Keratinocyte (primary cell): ENCODE measurements around the gene SLC37A3. TPM values are rescaled to one million over a fixed set of nuclear protein-coding genes. Genes with fewer than 3 reads are reported as not detected.

Source experiments
- DNase-seq: peaks from one replicate; pipeline ENCODE4 v3.0.0-alpha.2; 2011; ENCODE audit warnings: low read depth, missing footprints, low spot score
- FAIRE-seq: peaks from 2 replicates; lab custom pipeline; 2011; peaks lifted over from hg19 to GRCh38; lab: Jason Lieb, UNC
- H2AFZ ChIP-seq: 2 replicates; pipeline ENCODE4 v1.6.0; 2012; ENCODE audit warnings: low read length, control low read depth, inconsistent platforms; ENCODE audit not compliant: control insufficient read depth
- H3K27ac ChIP-seq: 2 replicates; pipeline ENCODE4 v1.5.1; 2011; ENCODE audit warnings: low read length; ENCODE audit not compliant: control insufficient read depth, insufficient read depth
- H3K27me3 ChIP-seq: 3 replicates; pipeline ENCODE4 v1.6.0; 2011; ENCODE audit warnings: low read length; ENCODE audit not compliant: control insufficient read depth, insufficient read depth; ENCODE audit errors: extremely low read depth
- H3K36me3 ChIP-seq, 2 experiments: 2 replicates in 1 of 2; 3 replicates in 1 of 2; pipeline ENCODE4 v1.5.1; 2011; ENCODE audit warnings: low read length in 2 of 2, mild to moderate bottlenecking in 1 of 2; ENCODE audit not compliant: control insufficient read depth in 2 of 2, insufficient read depth in 2 of 2; ENCODE audit errors: extremely low read depth in 1 of 2
- H3K4me1 ChIP-seq: 3 replicates; pipeline ENCODE4 v1.5.1; 2011; ENCODE audit warnings: low read length; ENCODE audit not compliant: control insufficient read depth, insufficient read depth; ENCODE audit errors: extremely low read depth
- H3K4me2 ChIP-seq: 3 replicates; pipeline ENCODE4 v1.6.0; 2011; ENCODE audit warnings: low read depth, low read length; ENCODE audit not compliant: control insufficient read depth, insufficient read depth; ENCODE audit errors: extremely low read depth
- H3K4me3 ChIP-seq, 3 experiments: fragments of 200-600 bp in 1 of 3; sonication (generic) in 1 of 3; 2 replicates in 2 of 3; 3 replicates in 1 of 3; pipeline ENCODE4 v1.5.1; 2011 to 2016; ENCODE audit warnings: low read length in 3 of 3, mild to moderate bottlenecking in 3 of 3, control low read depth in 2 of 3, inconsistent platforms in 1 of 3, low read depth in 1 of 3, mixed read lengths in 1 of 3, mixed run types in 1 of 3, moderate library complexity in 1 of 3; ENCODE audit not compliant: control insufficient read depth in 2 of 3, insufficient read depth in 2 of 3; ENCODE audit errors: extremely low read depth in 1 of 3
- H3K79me2 ChIP-seq: 2 replicates; pipeline ENCODE4 v1.6.0; 2012; ENCODE audit warnings: low read length; ENCODE audit not compliant: control insufficient read depth, insufficient read depth
- H3K9ac ChIP-seq: 3 replicates; pipeline ENCODE4 v1.6.0; 2011; ENCODE audit warnings: low read length; ENCODE audit not compliant: control insufficient read depth, insufficient read depth; ENCODE audit errors: extremely low read depth
- H3K9me1 ChIP-seq: 3 replicates; pipeline ENCODE4 v1.6.0; 2011; ENCODE audit warnings: low read length; ENCODE audit not compliant: control insufficient read depth, insufficient read depth; ENCODE audit errors: extremely low read depth
- H3K9me3 ChIP-seq: 2 replicates; pipeline ENCODE4 v1.5.1; 2012; ENCODE audit warnings: low read depth, low read length; ENCODE audit not compliant: control insufficient read depth
- H4K20me1 ChIP-seq: 3 replicates; pipeline ENCODE4 v1.6.0; 2011; ENCODE audit warnings: low read length; ENCODE audit not compliant: control insufficient read depth, insufficient read depth; ENCODE audit errors: extremely low read depth
- CTCF ChIP-seq, 3 experiments: IDR thresholded peaks in 1 of 3; conservative IDR thresholded peaks in 1 of 3; optimal IDR thresholded peaks in 1 of 3; 2 replicates in 2 of 3; 3 replicates in 1 of 3; pipeline versions ENCODE3 to v1.5.1; 2011; ENCODE audit warnings: low read length in 3 of 3, mild to moderate bottlenecking in 3 of 3, moderate library complexity in 2 of 3, control low read depth in 1 of 3, inconsistent platforms in 1 of 3; ENCODE audit not compliant: insufficient read depth in 2 of 3; ENCODE audit errors: extremely low read depth in 1 of 3
- EZH2 ChIP-seq: IDR thresholded peaks from one replicate; pipeline ENCODE4 v1.6.1; 2012; ENCODE audit warnings: inconsistent platforms, mild to moderate bottlenecking, low read length, moderate library complexity
- dilution Hi-C: fragments of 300-500 bp; cut with MboI; formaldehyde crosslinking; loops from one replicate; pipeline ENCODE4 v1.7.0; 2020; ENCODE audit warnings: low sequenced_read_pairs; ENCODE audit not compliant: extremely low pct_ligation_motif_present
- polyA minus RNA-seq, 3 experiments: library from RNA; depleted of rRNA, polyadenylated mRNA; stranded (reverse); fragments of >200 nt; gene quantifications; 1 replicate in 1 of 3; 2 replicates in 1 of 3; 3 replicates in 1 of 3; pipeline ENCODE4 v1.2.3, GENCODE V29; 2011
- polyA plus RNA-seq, 5 experiments: library from polyadenylated mRNA; depleted of rRNA in 3 of 5; stranded (reverse) in 3 of 5; stranded (forward) in 1 of 5; unstranded in 1 of 5; fragments of >200 nt; gene quantifications; 1 replicate in 1 of 5; 2 replicates in 3 of 5; 3 replicates in 1 of 5; pipeline versions ENCODE4 v1.2.1 to v1.2.3, GENCODE V29; 2011 to 2012; ENCODE audit warnings: missing spikeins in 2 of 5, low read depth in 1 of 5, low replicate concordance in 1 of 5

SLC37A3 gene
- polyA plus RNA-seq (42.5 to 51.4 TPM (median 43.6 TPM) in 3 replicates), polyA minus RNA-seq (48.9 to 104 TPM (median 68.3 TPM) in 3 replicates)
- 23.8 TPM for polyA plus RNA-seq (2011; ENCODE audit: low read depth)
- 21.3 and 28.9 TPM in 2 replicates for polyA plus RNA-seq (2011; cell fraction: cytosol; rRNA removed)
- 108 and 137 TPM in 2 replicates for polyA plus RNA-seq (2011; cell fraction: nucleus; rRNA removed)
- polyA plus RNA-seq (2012; ENCODE audit: low replicate concordance), result 18.0 and 24.6 TPM in 2 replicates
- 15.5 TPM for polyA minus RNA-seq (2011; cell fraction: cytosol; rRNA and poly(A)+ RNA removed)
- polyA minus RNA-seq (2011; cell fraction: nucleus; rRNA and poly(A)+ RNA removed), result 80.0 and 112 TPM in 2 replicates

GRCh38 chr7:140397784-140398750 lies at the start of gene SLC37A3:
Gene SLC37A3, minus strand, starts transcription at chr7:140398530. Its CDS starts 16,004 bp downstream, at chr7:140382526.
- H4K20me1 ChIP-seq, result peaks cover 5% of the 10 kb centered on the region
- peak within 1 kb of the TSS; percentile 82 to 97 (median 89) for H3K4me3 ChIP-seq
- peak within 1 kb of the TSS; percentile 67 for H3K4me2 ChIP-seq
- H3K9me1 ChIP-seq, result peaks cover 3% of the 10 kb centered on the region
- no peaks in the 10 kb centered on the region for H3K9me3 ChIP-seq
- dilution Hi-C loops, result no loop called here
- peaks cover 46% of the 10 kb centered on the region for H3K79me2 ChIP-seq
- FAIRE-seq, result no peak
- DNase-seq, result peak; percentile 25
- H3K9ac ChIP-seq, result peak within 1 kb of the TSS; percentile 84
- peak within 1 kb of the TSS; percentile 74 for H2AFZ ChIP-seq
- H3K27ac ChIP-seq, result peak within 1 kb of the TSS; percentile 69
- no peaks in the 10 kb centered on the region for H3K27me3 ChIP-seq
- H3K4me1 ChIP-seq, result peaks cover 11% of the 10 kb centered on the region
- no peak for TF ChIP-seq EZH2
- no peak for TF ChIP-seq CTCF (optimal IDR thresholded peaks at IDR 0.05 in 1 of 3, IDR thresholded peaks at IDR 0.05 in 1 of 3, conservative IDR thresholded peaks at IDR 0.05 in 1 of 3; ENCODE audit: extremely low read depth in 1 of 3, insufficient read depth in 2 of 3, low read length in 3 of 3)
- H3K36me3 ChIP-seq, result peaks cover 0 to 4% of the 10 kb centered on the region in 2 experiments

- dilution Hi-C loops, result no loop called here
- FAIRE-seq (no peak), DNase-seq (no peak)
Measured at GRCh38 chr7:140447841-140448240, 49.5 kb upstream of the SLC37A3 start.

More at GRCh38 chr7:140447841-140448240, 49.5 kb upstream of the SLC37A3 start:
- no peak overlapping the region for H3K9ac ChIP-seq
- no peak overlapping the region for H3K27ac ChIP-seq
- no peaks in the 10 kb centered on the region for H3K4me1 ChIP-seq
- no peaks in the 10 kb centered on the region for H3K27me3 ChIP-seq
- no peaks in the 10 kb centered on the region for H3K36me3 ChIP-seq
- H3K9me3 ChIP-seq, result no peaks in the 10 kb centered on the region
- H3K4me2 ChIP-seq, result no peak overlapping the region
- H3K4me3 ChIP-seq, result no peak overlapping the region
- TF ChIP-seq EZH2 (no peak), CTCF (optimal IDR thresholded peaks at IDR 0.05 in 1 of 3, IDR thresholded peaks at IDR 0.05 in 1 of 3, conservative IDR thresholded peaks at IDR 0.05 in 1 of 3; ENCODE audit: extremely low read depth in 1 of 3, insufficient read depth in 2 of 3, low read length in 3 of 3) (no peak)
- no peaks in the 10 kb centered on the region for H3K79me2 ChIP-seq
- H4K20me1 ChIP-seq, result no peaks in the 10 kb centered on the region
- no peaks in the 10 kb centered on the region for H3K9me1 ChIP-seq
- H2AFZ ChIP-seq, result no peak overlapping the region
